Tibial nerve (tissue), 4 donors: ENCODE results near the gene CYP4V2.

Source experiments
- CTCF ChIP-seq, 5 experiments: fragments of 200-600 bp in 3 of 5; fragments of 450-650 bp in 2 of 5; sonication (generic) in 3 of 5; IDR thresholded peaks; one replicate each; pipeline ENCODE4 v1.5.1; 2016 to 2019; ENCODE audit warnings: antibody characterized with exemption in 5 of 5, mild to moderate bottlenecking in 3 of 5, moderate library complexity in 2 of 5
- EP300 ChIP-seq, 2 donors: sonication (generic); formaldehyde crosslinking; IDR thresholded peaks; one replicate each; pipeline ENCODE4 v1.6.1; 2017; ENCODE audit warnings: antibody characterized with exemption in 2 of 2, mild to moderate bottlenecking in 1 of 2

GRCh38 chr4:186236126-186236525, 44.8 kb downstream of the CYP4V2 start:
- TF ChIP-seq CTCF (IDR thresholded peaks at IDR 0.05) (no peak), EP300 (IDR thresholded peaks at IDR 0.05) (no peak)
